ENCODE data around the gene MS4A4E.

The MS4A4E gene

DNA sequence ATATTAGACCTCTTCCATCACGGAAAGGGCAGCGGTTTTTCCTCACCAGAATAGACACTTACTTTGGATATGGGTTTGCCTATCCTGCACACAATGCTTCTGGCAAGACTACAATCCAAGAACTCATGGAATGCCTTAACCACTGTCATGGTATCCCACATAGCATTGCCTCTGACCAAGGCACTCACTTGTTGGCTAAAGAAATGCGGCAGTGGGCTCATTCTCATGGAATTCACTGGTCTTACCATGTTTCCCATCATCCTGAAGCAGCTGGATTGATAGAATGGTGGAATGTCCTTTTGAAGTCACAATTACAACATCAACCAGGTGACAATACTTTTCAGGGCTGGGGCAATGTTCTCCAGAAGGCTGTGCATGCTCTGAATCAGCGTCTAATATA is 20.8 kb downstream of the MS4A4E start:
- TF ChIP-seq, protein P1, sequence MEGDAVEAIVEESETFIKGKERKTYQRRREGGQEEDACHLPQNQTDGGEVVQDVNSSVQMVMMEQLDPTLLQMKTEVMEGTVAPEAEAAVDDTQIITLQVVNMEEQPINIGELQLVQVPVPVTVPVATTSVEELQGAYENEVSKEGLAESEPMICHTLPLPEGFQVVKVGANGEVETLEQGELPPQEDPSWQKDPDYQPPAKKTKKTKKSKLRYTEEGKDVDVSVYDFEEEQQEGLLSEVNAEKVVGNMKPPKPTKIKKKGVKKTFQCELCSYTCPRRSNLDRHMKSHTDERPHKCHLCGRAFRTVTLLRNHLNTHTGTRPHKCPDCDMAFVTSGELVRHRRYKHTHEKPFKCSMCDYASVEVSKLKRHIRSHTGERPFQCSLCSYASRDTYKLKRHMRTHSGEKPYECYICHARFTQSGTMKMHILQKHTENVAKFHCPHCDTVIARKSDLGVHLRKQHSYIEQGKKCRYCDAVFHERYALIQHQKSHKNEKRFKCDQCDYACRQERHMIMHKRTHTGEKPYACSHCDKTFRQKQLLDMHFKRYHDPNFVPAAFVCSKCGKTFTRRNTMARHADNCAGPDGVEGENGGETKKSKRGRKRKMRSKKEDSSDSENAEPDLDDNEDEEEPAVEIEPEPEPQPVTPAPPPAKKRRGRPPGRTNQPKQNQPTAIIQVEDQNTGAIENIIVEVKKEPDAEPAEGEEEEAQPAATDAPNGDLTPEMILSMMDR (IDR thresholded peaks at IDR 0.05): no peak
- Histone ChIP-seq H3K27ac (no peak overlapping the region), H3K4me3 (no peak overlapping the region)
- DNase-seq (ENCODE audit: low spot score): no peak

GRCh38 chr11:60221692-60222091 is 21.2 kb downstream of the MS4A4E start:
- H3K27ac ChIP-seq: no peak overlapping the region
- TF ChIP-seq, protein P1 (IDR thresholded peaks at IDR 0.05): no peak
- H3K4me3 ChIP-seq: no peak overlapping the region
- no peak for DNase-seq (ENCODE audit: low spot score)

DNA sequence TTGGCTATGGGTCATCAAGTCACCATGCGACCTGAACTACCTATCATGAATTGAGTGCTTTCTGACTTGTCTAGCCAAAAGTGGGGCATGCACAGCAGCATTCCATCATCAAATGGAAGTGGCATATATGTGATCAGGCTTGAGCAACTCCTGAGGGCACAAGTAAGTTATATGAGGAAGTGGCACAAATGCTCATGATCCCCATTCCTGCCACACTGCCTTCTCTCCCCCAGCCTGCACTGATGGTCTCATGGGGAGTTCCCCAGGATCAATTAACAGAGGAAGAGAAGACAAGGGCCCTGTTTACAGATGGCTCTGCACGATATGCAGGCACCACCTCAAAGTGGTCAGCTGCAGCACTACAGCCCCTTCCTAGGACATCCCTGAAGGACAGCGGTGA is 21.8 kb downstream of the MS4A4E start:
- no peak for DNase-seq (ENCODE audit: low spot score)
- Histone ChIP-seq H3K27ac (no peak overlapping the region), H3K4me3 (no peak overlapping the region)
- TF ChIP-seq, protein P1 (IDR thresholded peaks at IDR 0.05): no peak

GRCh38 chr11:60214386-60214785 is 28.6 kb downstream of the MS4A4E start:
- DNase-seq (ENCODE audit: low spot score): no peak
- Histone ChIP-seq H3K4me3 (no peak overlapping the region), H3K27ac (no peak overlapping the region)
- TF ChIP-seq, protein P1 (IDR thresholded peaks at IDR 0.05): no peak

- no peak for DNase-seq (ENCODE audit: low spot score)
- no peak overlapping the region for H3K4me3 ChIP-seq
- H3K27ac ChIP-seq: no peak overlapping the region
- TF ChIP-seq, protein P1 (IDR thresholded peaks at IDR 0.05): no peak
These were observed 31.7 kb downstream of the MS4A4E start for GRCh38 chr11:60211206-60211605.

DNA sequence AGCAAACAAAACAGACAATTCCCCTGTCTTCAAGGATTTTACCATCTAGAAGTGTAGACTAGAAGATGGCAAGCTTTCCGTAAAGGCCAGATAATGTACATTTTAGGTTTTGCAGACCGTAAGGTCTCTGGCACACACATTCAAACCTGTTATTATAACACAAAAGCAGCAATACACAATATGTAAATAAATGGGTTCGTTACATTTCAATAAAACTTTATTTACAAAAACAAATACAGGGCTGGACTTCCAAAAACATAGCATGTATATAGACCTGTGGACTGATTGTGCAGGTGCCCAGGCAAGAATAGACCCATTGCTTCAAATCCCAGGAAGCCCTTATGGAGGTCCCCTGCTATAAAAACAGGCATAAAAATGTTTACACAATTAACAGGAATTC is 33.0 kb downstream of the MS4A4E start:
- no peak overlapping the region for H3K27ac ChIP-seq
- TF ChIP-seq, protein P1 (IDR thresholded peaks at IDR 0.05): no peak
- no peak for DNase-seq (ENCODE audit: low spot score)
- H3K4me3 ChIP-seq: no peak overlapping the region

DNA sequence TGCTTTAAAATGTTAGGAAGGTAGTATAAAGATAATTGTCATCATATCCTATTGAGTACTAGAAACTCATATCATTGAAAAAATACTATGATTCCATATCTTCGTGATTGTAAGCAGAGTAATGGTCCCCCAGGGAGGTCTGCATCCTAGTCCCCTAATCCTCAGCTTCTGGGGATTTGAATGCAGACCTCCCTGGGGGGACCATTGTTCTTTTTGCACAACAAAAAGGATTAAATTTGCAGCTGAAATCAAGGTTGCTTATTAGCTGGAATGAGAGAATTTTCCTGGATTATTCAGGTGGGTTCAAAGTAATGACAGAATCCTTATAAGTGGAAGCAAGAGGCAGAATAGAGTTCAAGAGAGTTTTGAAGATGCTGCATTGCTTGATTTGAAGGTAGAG is 34.0 kb downstream of the MS4A4E start:
- TF ChIP-seq, protein P1 (IDR thresholded peaks at IDR 0.05): no peak
- Histone ChIP-seq H3K27ac (no peak overlapping the region), H3K4me3 (no peak overlapping the region)
- no peak for DNase-seq (ENCODE audit: low spot score)
